ENCODE results near the gene HMGN2. TPM values are rescaled to one million over a fixed set of nuclear protein-coding genes. Genes with fewer than 3 reads are reported as not detected.
"Not testable (repeated sequence)": the region's sequence is repeated elsewhere in the genome, so short reads cannot be mapped to it uniquely, and the experiment has no call there.

The HMGN2 gene
- polyA plus RNA-seq, 12 donors, result 542 to 2,322 (median 683) TPM

DNA sequence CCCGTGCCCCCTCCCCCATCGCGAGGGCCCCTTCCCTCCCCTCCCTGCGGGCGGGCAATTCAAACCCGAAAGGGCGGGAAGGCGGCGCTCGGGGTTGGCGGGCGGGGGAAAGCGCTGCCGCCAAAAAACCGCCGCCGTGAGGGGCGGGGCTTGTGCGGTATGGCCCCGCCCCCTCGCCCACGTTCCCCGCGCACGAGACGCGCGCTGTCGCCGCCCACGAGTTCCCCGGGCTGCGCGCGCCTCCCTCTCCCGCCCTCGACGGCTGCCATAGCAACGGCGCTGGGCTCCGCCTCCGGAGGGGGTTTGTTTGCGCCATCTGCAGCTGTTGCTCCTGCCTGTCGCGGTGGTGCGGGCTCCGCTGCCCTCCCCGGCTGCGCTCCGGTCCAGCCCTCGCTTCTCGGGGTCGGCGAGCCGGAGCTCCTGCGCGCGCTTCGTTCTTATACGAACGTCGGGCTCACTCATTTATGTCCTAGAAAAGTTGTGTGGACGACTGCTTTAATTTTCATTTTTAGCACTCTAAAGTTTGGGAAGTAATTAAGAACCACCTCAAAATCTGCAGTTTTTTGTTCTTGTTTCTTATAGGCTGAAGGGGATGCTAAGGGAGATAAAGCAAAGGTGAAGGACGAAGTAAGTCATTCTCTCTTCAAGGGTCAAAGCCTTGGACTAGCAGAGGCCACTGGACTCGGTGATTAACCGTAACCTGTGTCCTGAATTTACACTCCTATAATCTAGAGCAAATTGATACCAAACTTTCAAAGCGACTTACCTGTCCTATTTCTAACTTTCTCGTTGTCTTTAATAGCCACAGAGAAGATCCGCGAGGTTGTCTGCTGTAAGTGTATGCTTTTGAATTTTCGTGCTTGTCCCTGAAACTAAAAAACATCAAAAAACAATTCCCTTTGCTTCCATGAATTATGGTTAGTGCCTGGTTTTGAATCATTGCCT lies 933 bp downstream of the HMGN2 start:
- DNase-seq, result peak; percentile 93

DNA sequence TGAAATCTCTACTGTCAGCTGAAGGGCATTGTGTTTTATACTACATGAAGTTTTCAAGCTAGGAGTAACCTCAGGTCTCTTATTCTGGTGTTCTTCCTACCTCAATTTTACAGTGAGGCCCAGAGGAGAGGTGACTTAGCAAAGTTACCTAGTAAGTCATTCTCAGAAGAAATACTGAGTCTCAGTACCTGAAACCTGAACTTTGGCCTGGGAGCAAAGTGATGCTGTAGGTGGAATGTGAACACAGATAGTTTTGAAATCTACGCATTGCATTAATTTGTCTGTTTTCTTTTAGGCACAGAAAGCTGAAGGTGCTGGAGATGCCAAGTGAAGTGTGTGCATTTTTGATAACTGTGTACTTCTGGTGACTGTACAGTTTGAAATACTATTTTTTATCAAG lies 2.6 kb downstream of the HMGN2 start:
- DNase-seq, result no peak

GRCh38 chr1:26475989-26476388 lies 3.7 kb downstream of the HMGN2 start:
- DNase-seq, result no peak

DNA sequence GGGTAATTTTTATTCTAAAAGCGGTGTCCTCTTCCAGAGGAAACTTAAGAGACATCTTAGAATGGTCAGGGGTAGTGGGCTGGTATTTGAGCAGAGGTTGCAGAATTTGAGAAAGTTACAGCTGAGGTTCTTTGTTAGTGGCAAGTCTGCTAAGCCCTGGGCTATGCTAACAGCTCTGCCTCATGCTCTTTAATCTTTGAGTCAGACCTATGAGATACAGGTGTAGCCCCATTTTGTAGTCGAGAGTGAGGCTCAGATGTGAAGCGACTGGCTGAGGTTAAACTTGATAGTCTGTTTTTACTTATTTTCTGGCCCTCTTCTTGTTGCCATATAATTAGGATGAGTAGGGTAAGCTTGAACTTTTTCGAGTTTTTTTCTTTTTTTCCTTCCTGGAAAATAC lies 4.7 kb downstream of the HMGN2 start:
- no peak for DNase-seq

DNA sequence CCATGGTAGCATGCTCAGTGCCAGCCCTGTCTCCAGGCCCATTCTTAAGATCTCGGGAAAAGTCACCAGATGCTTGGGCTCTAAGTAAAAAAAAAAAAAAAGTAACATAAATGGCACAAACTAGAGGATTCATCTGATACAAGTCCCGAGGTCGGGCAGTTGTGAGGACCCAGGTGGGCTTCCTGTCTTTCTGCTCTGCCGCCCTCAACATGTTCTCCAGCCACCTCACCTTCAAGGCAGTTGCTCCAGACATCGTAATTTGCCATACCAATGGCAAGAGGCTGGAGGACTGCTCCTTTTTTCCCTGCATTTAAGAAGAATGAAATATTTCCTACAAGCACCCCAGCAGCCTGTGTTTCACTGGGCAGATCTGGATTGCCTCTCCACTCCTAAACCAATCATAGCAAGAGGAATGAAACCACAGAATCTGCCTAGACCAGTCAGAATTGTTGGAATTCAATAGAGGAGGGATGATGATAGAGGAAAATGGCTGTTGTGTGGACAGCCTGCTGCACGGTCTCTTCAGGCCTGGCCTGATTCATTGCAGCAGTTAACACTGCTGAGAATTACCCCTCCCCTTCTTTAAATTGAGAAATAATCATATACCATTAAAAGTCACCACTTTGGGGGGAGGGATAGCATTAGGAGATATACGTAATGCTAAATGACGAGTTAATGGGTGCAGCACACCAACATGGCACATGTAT lies 5.4 kb downstream of the HMGN2 start:
- no peak for DNase-seq

DNA sequence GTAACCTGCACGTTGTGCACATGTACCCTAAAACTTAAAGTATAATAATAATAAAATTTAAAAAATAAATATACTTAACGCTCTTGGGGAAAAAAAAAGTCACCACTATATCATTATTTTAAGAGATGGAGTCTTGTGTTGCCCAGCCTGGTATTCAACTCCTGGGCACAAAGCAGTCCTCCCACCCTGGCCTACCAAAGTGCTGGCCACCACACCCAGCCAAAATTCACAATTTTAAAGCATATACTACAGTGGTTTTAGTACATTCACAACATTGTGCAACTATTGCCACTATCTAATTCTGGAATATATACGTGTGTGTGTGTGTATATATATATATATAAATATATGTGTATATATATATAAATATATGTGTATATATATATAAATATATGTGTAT lies 5.9 kb downstream of the HMGN2 start:
- no peak for DNase-seq

GRCh38 chr1:26478988-26479387 lies 6.7 kb downstream of the HMGN2 start:
- no peak for DNase-seq

GRCh38 chr1:26482921-26483320 lies 10.7 kb downstream of the HMGN2 start:
- DNase-seq, result no peak

- no peak for DNase-seq
These were observed 11.7 kb downstream of the HMGN2 start for GRCh38 chr1:26483980-26484379.

- DNase-seq, result no peak
These were observed 17.9 kb downstream of the HMGN2 start for GRCh38 chr1:26490155-26490554.

DNA sequence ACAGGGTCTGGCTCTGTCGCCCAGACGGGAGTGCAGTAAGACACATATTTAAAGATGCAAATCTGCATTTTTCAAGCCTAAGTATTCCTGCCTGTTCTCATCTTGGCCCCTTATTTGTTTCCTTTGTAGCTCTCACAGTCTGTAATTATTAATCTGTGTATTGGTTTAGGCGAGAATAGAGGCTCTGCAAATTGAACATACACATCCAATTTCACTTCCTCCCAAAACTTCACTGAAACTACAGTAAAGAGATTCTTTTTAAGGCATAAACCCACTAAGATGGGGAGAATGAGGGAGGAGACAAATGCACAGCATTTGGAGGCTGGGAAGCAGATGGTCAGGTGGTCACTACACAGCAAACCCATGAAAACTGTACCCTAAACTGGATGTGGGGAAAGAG lies 21.0 kb downstream of the HMGN2 start:
- DNase-seq, result no peak

DNA sequence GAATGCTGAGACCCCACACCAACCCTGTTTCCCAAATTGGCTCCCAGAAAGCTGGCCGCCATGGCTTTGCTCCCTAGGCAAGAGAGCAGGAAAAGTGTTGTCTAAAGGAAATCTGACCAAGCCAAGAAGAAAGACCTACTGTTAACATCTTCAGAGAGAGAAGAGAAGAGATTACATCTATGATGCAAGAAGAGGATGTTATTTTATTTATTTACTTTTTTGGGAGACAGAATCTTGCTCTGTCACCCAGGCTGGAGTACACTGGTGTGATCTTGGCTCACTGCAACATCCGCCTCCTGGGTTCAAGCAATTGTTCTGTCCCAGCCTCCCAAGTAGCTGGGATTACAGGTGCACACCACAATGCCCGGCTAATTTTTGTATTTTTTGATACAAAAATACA lies 21.7 kb downstream of the HMGN2 start:
- no peak for DNase-seq

- peak; percentile 19 for DNase-seq
These were observed 24.6 kb downstream of the HMGN2 start for GRCh38 chr1:26496861-26497260.

GRCh38 chr1:26498894-26499293 lies 26.7 kb downstream of the HMGN2 start:
- DNase-seq, result no peak

- DNase-seq, result no peak
These were observed 28.4 kb downstream of the HMGN2 start for GRCh38 chr1:26500488-26501175.

GRCh38 chr1:26510711-26511110 lies 38.5 kb downstream of the HMGN2 start:
- DNase-seq, result not testable (repeated sequence)

DNA sequence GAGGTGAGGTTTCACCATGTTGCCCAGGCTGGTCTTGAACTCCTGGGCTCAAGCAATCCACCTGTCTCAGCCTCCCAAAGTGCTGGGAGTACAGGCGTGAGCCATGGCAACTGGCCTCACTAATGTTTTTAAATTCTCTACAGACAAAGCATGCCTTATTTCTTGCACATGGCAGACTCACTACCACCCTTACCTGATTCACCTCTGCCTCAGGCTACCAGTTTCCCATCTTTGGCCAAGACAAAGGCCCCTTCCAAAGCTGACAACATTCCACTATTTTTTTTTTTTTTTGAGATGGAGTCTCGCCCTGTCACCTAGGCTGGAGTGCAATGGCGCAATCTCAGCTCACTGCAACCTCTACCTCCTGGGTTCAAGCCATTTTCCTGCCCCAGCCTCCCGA lies 43.6 kb downstream of the HMGN2 start:
- not testable (repeated sequence) for DNase-seq

DNA sequence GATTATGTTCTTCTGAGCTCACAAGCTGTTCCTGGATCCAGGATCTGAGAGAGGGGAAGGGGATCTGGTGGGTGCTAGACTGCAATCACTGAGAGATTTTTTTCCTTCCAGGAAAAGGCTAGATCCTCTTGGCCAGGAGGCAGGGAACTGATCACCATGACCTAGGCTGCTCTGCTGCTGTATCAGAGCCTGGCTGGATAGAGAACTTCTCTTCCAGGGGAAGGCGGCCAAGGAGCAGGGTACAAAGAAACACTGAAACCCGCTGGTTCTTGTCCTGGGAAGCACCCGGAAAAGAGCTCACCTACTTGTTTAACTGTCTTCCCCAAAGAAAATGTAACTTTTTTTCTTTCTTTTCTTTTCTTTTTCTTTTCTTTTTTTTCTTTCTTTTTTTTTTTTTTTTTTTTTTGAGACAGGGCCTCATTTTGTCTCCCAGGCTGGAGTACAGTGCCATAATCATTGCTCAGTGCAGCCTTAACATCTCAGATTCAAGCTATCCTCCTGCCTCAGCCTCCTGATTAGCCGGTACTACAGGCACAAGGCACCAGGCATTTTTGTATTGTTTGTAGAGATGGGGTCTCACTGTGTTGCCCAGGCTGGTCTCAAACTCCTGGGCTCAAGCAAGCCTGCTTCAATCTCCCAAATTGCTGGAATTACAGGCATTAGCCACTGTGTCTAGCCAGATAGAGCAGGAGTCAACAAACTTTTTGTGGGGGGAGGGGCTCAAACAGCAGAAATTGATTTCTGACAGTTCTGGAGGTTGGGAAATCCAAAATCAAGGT lies 44.9 kb downstream of the HMGN2 start:
- DNase-seq, result no peak

- no peak for DNase-seq
These were observed 45.5 kb downstream of the HMGN2 start for GRCh38 chr1:26517766-26518049.

- DNase-seq, result no peak
These were observed 46.1 kb downstream of the HMGN2 start for GRCh38 chr1:26518355-26518754.

- no peak for DNase-seq
These were observed 48.1 kb downstream of the HMGN2 start for GRCh38 chr1:26520339-26520738.

GRCh38 chr1:26521669-26522030 lies 49.4 kb downstream of the HMGN2 start:
- no peak for DNase-seq

Measured in muscle of arm (tissue), 12 donors.